ENCODE results near the gene CPNE4. TPM values are rescaled to one million over a fixed set of nuclear protein-coding genes. Genes with fewer than 3 reads are reported as not detected.

CPNE4 gene
- total and polyA plus RNA-seq, 5 donors from 2014 or later, result not detected

DNA sequence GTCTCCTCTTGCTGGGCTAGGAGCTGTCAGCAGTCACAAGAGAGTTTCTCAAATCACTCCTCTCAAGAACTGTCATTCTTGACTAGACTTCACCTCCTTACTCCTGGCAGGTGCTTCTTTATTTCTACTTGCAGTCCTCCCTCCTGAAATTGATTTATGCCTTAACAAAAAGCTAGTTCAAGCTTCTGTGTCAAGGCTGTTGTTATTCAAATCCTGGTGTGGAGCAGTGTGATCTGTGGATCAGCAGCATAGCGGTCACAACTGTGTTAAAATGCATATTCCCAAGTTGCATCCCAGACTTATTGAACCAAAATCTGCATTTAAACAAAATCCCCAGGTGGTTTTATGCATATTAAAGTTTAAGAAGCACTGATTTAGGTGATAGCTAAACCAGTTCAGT is 411.4 kb downstream of the CPNE4 start:
- no peaks in the 10 kb centered on the region for H3K36me3 Mint-ChIP-seq
- no peaks in the 10 kb centered on the region for H3K4me1 Mint-ChIP-seq
- ATAC-seq (ENCODE audit: low read depth in 2 of 2), result no peak
- H3K9me3 ChIP-seq (ENCODE audit: control insufficient read depth in 2 of 2, low read length in 2 of 2), result no peaks in the 10 kb centered on the region
- no peak overlapping the region for H3K4me3 Mint-ChIP-seq
- no peaks in the 10 kb centered on the region for H3K27me3 ChIP-seq (ENCODE audit: control insufficient read depth, insufficient read depth, low read length)
- DNase-seq, result no peak
- no peak overlapping the region for H3K4me3 ChIP-seq (ENCODE audit: low read depth, low read length)
- H3K27me3 Mint-ChIP-seq, result no peaks in the 10 kb centered on the region
- H3K27ac Mint-ChIP-seq, result no peak overlapping the region
- no peaks in the 10 kb centered on the region for H3K36me3 ChIP-seq (ENCODE audit: control insufficient read depth, insufficient read depth, low read length)
- no peak overlapping the region for H3K27ac ChIP-seq (ENCODE audit: insufficient read depth, low read length, poor library complexity, severe bottlenecking)
- H3K4me1 ChIP-seq (ENCODE audit: control insufficient read depth, insufficient read depth, low read length, poor library complexity, severe bottlenecking), result no peaks in the 10 kb centered on the region
- peaks cover 0 to 7% (median 0%) of the 10 kb centered on the region in 7 donors for H3K9me3 Mint-ChIP-seq

DNA sequence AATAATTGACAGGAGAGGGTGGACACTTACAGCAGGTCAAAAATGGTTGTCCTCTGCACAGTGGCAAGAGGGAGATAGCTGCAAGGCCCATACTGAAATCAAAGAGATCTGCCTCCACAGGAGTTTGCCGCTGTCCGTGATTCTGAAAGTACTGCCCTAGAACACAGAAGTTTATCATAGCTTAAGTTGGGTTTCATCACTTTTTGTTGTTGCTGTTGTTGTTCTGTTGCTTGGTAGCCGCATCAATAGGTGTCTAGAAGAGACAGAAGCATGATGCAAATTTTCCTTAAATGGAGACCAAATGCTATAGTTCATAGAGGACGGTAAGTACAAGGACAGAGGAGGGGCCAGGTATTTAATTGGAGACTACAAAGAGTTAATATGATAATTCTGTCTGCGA is 412.1 kb downstream of the CPNE4 start:
- no peak overlapping the region for H3K27ac ChIP-seq (ENCODE audit: insufficient read depth, low read length, poor library complexity, severe bottlenecking)
- Mint-ChIP-seq H3K4me3 (no peak overlapping the region), H3K36me3 (no peaks in the 10 kb centered on the region), H3K9me3 (peaks cover 0 to 7% (median 0%) of the 10 kb centered on the region in 7 donors), H3K27ac (no peak overlapping the region), H3K27me3 (no peaks in the 10 kb centered on the region), H3K4me1 (no peaks in the 10 kb centered on the region)
- H3K4me3 ChIP-seq (ENCODE audit: low read depth, low read length), result no peak overlapping the region
- H3K4me1 ChIP-seq (ENCODE audit: control insufficient read depth, insufficient read depth, low read length, poor library complexity, severe bottlenecking), result no peaks in the 10 kb centered on the region
- no peaks in the 10 kb centered on the region for H3K9me3 ChIP-seq (ENCODE audit: control insufficient read depth in 2 of 2, low read length in 2 of 2)
- peaks cover 2% of the 10 kb centered on the region for H3K27me3 ChIP-seq (ENCODE audit: control insufficient read depth, insufficient read depth, low read length)
- ATAC-seq (ENCODE audit: low read depth in 2 of 2) (no peak), DNase-seq (no peak)
- H3K36me3 ChIP-seq (ENCODE audit: control insufficient read depth, insufficient read depth, low read length), result no peaks in the 10 kb centered on the region

DNA sequence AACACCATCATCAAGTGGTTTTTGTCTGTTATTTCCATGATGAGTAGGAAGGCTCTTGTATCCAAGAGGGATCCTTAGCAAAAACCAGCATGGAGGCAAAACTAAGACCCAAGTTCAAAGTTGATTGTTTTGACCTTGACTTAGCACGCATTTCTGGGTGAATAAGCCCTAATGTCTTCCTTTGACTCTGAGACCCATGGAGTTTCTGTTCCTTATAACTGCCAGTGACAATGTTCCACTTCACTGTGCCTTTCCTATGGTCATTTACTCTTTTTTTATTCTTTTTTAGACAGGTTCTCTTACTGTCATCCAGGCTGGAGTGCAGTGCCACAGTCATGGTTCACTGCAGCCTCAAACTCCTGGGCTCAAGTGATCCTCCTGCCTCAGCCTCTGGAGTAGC is 413.8 kb downstream of the CPNE4 start:
- H3K27ac ChIP-seq (ENCODE audit: insufficient read depth, low read length, poor library complexity, severe bottlenecking), result no peak overlapping the region
- no peak overlapping the region for H3K27ac Mint-ChIP-seq
- ATAC-seq (ENCODE audit: low read depth in 2 of 2), result no peak
- DNase-seq, result no peak
- no peaks in the 10 kb centered on the region for H3K4me1 Mint-ChIP-seq
- peaks cover 0 to 5% (median 0%) of the 10 kb centered on the region in 7 donors for H3K9me3 Mint-ChIP-seq
- peaks cover 3% of the 10 kb centered on the region for H3K27me3 ChIP-seq (ENCODE audit: control insufficient read depth, insufficient read depth, low read length)
- no peaks in the 10 kb centered on the region for H3K36me3 ChIP-seq (ENCODE audit: control insufficient read depth, insufficient read depth, low read length)
- H3K4me1 ChIP-seq (ENCODE audit: control insufficient read depth, insufficient read depth, low read length, poor library complexity, severe bottlenecking), result no peaks in the 10 kb centered on the region
- H3K4me3 Mint-ChIP-seq, result no peak overlapping the region
- no peaks in the 10 kb centered on the region for H3K9me3 ChIP-seq (ENCODE audit: control insufficient read depth in 2 of 2, low read length in 2 of 2)
- no peaks in the 10 kb centered on the region for H3K36me3 Mint-ChIP-seq
- no peak overlapping the region for H3K4me3 ChIP-seq (ENCODE audit: low read depth, low read length)
- no peaks in the 10 kb centered on the region for H3K27me3 Mint-ChIP-seq

DNA sequence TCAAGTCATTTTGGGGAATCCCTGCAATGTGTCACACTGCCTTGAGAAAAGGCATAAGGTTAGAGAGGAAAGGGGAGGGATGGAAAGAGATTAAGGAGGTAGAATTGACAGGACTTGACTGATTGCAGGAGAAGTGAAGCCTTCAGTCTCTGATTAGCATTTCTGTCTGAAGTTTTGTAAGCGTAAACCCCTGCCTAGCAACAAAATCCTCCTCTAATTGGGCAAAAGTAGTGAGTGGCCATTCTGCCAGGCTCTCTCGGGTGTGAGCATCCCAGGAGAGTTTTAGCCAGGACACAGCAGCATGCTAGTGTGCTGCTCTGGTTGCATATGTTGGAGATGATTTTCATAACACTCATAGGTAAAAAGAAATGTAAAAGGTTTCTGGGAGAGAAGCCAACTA is 415.0 kb downstream of the CPNE4 start:
- Histone ChIP-seq H3K4me3 (ENCODE audit: low read depth, low read length) (no peak overlapping the region), H3K27me3 (ENCODE audit: control insufficient read depth, insufficient read depth, low read length) (peaks cover 5% of the 10 kb centered on the region), H3K36me3 (ENCODE audit: control insufficient read depth, insufficient read depth, low read length) (no peaks in the 10 kb centered on the region), H3K4me1 (ENCODE audit: control insufficient read depth, insufficient read depth, low read length, poor library complexity, severe bottlenecking) (no peaks in the 10 kb centered on the region), H3K9me3 (ENCODE audit: control insufficient read depth in 2 of 2, low read length in 2 of 2) (no peaks in the 10 kb centered on the region), H3K27ac (ENCODE audit: insufficient read depth, low read length, poor library complexity, severe bottlenecking) (no peak overlapping the region)
- Mint-ChIP-seq H3K4me3 (no peak overlapping the region), H3K27ac (peak overlapping the region in 1 of 3 donors; percentile 7), H3K4me1 (no peaks in the 10 kb centered on the region), H3K27me3 (no peaks in the 10 kb centered on the region), H3K36me3 (no peaks in the 10 kb centered on the region), H3K9me3 (peaks cover 0 to 2% (median 0%) of the 10 kb centered on the region in 7 donors)
- ATAC-seq (ENCODE audit: low read depth in 2 of 2) (no peak), DNase-seq (no peak)

DNA sequence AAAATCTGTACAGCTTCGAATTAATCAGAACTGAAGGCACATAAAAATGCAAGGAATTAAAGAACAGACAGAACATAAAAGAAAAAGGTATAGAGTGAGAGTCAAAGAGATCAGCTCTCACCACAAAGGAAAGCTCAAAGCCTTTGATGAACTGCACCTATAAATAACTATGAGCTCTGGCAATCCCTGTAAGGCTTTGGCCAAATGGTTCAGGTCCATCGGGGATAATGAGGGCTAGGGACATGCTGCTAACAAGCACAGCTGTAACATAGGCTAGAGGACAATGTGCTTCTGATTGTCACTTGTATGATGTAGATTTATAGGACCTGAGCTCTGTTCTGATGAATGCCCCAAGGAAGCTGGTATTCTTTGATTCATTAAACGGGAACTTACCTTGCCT is 418.1 kb downstream of the CPNE4 start:
- Mint-ChIP-seq H3K36me3 (no peaks in the 10 kb centered on the region), H3K27me3 (peaks cover 1% of the 10 kb centered on the region), H3K4me1 (no peaks in the 10 kb centered on the region), H3K9me3 (no peaks in the 10 kb centered on the region), H3K4me3 (no peak overlapping the region), H3K27ac (no peak overlapping the region)
- no peak for DNase-seq
- Histone ChIP-seq H3K4me3 (ENCODE audit: low read depth, low read length) (no peak overlapping the region), H3K27me3 (ENCODE audit: control insufficient read depth, insufficient read depth, low read length) (peaks cover 5% of the 10 kb centered on the region), H3K9me3 (ENCODE audit: control insufficient read depth in 2 of 2, low read length in 2 of 2) (no peaks in the 10 kb centered on the region), H3K27ac (ENCODE audit: insufficient read depth, low read length, poor library complexity, severe bottlenecking) (no peak overlapping the region), H3K36me3 (ENCODE audit: control insufficient read depth, insufficient read depth, low read length) (no peaks in the 10 kb centered on the region), H3K4me1 (ENCODE audit: control insufficient read depth, insufficient read depth, low read length, poor library complexity, severe bottlenecking) (no peaks in the 10 kb centered on the region)
- ATAC-seq (ENCODE audit: low read depth in 2 of 2), result no peak

DNA sequence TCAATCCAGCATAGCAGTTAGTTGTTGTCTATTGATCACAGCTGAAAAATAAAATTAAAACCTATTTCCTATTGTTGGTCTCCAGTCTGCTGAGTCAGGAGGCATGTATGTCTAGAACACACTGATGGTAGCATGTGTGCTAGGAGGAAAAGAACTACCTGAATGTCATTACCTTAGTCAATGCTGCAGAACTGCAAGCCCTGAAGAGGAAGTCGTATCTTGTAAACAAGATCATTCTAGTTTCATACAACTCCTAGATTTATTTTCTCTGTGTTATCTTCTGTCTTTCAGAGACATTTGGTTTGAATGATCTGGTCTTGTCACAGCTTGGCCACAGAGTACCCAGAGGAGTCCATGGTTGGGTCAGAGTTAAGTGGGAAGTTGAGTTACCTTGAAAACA is 422.1 kb downstream of the CPNE4 start:
- H3K9me3 ChIP-seq (ENCODE audit: control insufficient read depth in 2 of 2, low read length in 2 of 2), result no peaks in the 10 kb centered on the region
- DNase-seq (no peak), ATAC-seq (ENCODE audit: low read depth in 2 of 2) (no peak)
- no peak overlapping the region for H3K4me3 ChIP-seq (ENCODE audit: low read depth, low read length)
- Mint-ChIP-seq H3K4me3 (no peak overlapping the region), H3K4me1 (no peaks in the 10 kb centered on the region), H3K27ac (no peak overlapping the region), H3K36me3 (no peaks in the 10 kb centered on the region), H3K27me3 (peaks cover 8% of the 10 kb centered on the region), H3K9me3 (peaks cover 0 to 6% (median 0%) of the 10 kb centered on the region in 7 donors)
- peaks cover 11% of the 10 kb centered on the region for H3K27me3 ChIP-seq (ENCODE audit: control insufficient read depth, insufficient read depth, low read length)
- no peaks in the 10 kb centered on the region for H3K4me1 ChIP-seq (ENCODE audit: control insufficient read depth, insufficient read depth, low read length, poor library complexity, severe bottlenecking)
- no peaks in the 10 kb centered on the region for H3K36me3 ChIP-seq (ENCODE audit: control insufficient read depth, insufficient read depth, low read length)
- H3K27ac ChIP-seq (ENCODE audit: insufficient read depth, low read length, poor library complexity, severe bottlenecking), result no peak overlapping the region

DNA sequence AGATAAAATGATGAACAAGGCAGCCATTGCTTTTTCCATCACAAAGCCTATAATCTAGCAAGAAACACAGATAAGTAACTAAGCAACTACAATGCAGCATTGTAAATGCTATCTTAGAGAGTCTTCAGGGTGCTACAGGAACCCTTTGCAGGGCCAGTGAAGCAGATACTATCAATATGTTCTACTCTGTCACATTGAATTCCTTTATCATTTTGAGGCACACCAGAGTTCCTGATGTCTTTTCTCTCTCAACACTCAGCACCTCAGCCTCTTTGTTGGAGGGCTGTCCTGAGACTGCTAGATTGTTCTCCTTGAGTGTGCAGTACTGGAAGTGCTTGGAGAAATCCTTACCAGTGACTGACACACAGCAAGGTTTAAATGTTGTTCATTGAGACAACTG is 424.6 kb downstream of the CPNE4 start:
- H3K27me3 Mint-ChIP-seq, result peaks cover 15% of the 10 kb centered on the region
- no peaks in the 10 kb centered on the region for H3K36me3 ChIP-seq (ENCODE audit: control insufficient read depth, insufficient read depth, low read length)
- no peak overlapping the region for H3K4me3 ChIP-seq (ENCODE audit: low read depth, low read length)
- H3K36me3 Mint-ChIP-seq, result no peaks in the 10 kb centered on the region
- no peak overlapping the region for H3K27ac ChIP-seq (ENCODE audit: insufficient read depth, low read length, poor library complexity, severe bottlenecking)
- H3K4me3 Mint-ChIP-seq, result no peak overlapping the region
- ATAC-seq (ENCODE audit: low read depth in 2 of 2) (no peak), DNase-seq (no peak)
- H3K4me1 Mint-ChIP-seq, result no peaks in the 10 kb centered on the region
- H3K9me3 ChIP-seq (ENCODE audit: control insufficient read depth in 2 of 2, low read length in 2 of 2), result no peaks in the 10 kb centered on the region
- peaks cover 9% of the 10 kb centered on the region for H3K27me3 ChIP-seq (ENCODE audit: control insufficient read depth, insufficient read depth, low read length)
- H3K27ac Mint-ChIP-seq, result no peak overlapping the region
- no peaks in the 10 kb centered on the region for H3K4me1 ChIP-seq (ENCODE audit: control insufficient read depth, insufficient read depth, low read length, poor library complexity, severe bottlenecking)
- peaks cover 0 to 6% (median 0%) of the 10 kb centered on the region in 7 donors for H3K9me3 Mint-ChIP-seq

DNA sequence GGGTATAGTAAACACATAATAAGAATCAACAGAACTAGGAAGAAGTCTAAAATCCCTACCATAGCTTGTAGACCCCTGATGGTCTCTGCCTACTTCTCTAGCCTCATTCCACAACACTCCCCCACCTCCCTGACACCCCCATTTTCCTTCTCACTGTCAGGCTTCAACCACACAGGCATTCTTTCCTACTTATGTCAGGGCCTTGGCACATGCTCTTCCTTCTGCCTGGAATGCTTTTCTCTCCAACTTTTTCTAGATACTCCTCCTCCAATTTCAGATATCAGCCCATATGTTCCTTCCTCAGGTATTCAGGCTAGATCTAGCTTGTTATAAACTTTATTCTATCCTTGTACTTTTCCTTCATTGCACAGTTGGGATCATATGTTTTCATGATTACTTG is 426.1 kb downstream of the CPNE4 start:
- no peak overlapping the region for H3K4me3 Mint-ChIP-seq

More for the DNA sequence above, 426.1 kb downstream of the CPNE4 start:
- Mint-ChIP-seq H3K9me3 (peaks cover 0 to 6% (median 0%) of the 10 kb centered on the region in 7 donors), H3K36me3 (no peaks in the 10 kb centered on the region), H3K27ac (no peak overlapping the region), H3K4me1 (no peaks in the 10 kb centered on the region), H3K27me3 (peaks cover 21% of the 10 kb centered on the region)
- peaks cover 8% of the 10 kb centered on the region for H3K27me3 ChIP-seq (ENCODE audit: control insufficient read depth, insufficient read depth, low read length)
- no peak overlapping the region for H3K27ac ChIP-seq (ENCODE audit: insufficient read depth, low read length, poor library complexity, severe bottlenecking)
- no peak for DNase-seq
- ATAC-seq (ENCODE audit: low read depth in 2 of 2), result no peak
- H3K4me1 ChIP-seq (ENCODE audit: control insufficient read depth, insufficient read depth, low read length, poor library complexity, severe bottlenecking), result no peaks in the 10 kb centered on the region
- no peaks in the 10 kb centered on the region for H3K9me3 ChIP-seq (ENCODE audit: control insufficient read depth in 2 of 2, low read length in 2 of 2)
- H3K36me3 ChIP-seq (ENCODE audit: control insufficient read depth, insufficient read depth, low read length), result no peaks in the 10 kb centered on the region
- H3K4me3 ChIP-seq (ENCODE audit: low read depth, low read length), result no peak overlapping the region

Measured in CD4-positive, CD25-positive, alpha-beta regulatory T cell (primary cell).